Muscle of back (tissue), 11 donors: ENCODE measurements around the gene SHISA6. TPM values are rescaled to one million over a fixed set of nuclear protein-coding genes. Genes with fewer than 3 reads are reported as not detected.

Experiments
- DNase-seq, 3 donors: peaks; one replicate each; pipeline versions ENCODE4 v3.0.0 to v3.0.0-alpha.2; 2013
- polyA plus RNA-seq, 10 donors: library from polyadenylated mRNA; unstranded; fragments of 120-200 nt; gene quantifications; one replicate each; pipeline ENCODE4 v1.2.1, GENCODE V29; 2013; ENCODE audit not compliant: insufficient read length in 10 of 10

Gene SHISA6
- polyA plus RNA-seq, 10 donors: 8.0 to 16.8 (median 11.8) TPM

DNA sequence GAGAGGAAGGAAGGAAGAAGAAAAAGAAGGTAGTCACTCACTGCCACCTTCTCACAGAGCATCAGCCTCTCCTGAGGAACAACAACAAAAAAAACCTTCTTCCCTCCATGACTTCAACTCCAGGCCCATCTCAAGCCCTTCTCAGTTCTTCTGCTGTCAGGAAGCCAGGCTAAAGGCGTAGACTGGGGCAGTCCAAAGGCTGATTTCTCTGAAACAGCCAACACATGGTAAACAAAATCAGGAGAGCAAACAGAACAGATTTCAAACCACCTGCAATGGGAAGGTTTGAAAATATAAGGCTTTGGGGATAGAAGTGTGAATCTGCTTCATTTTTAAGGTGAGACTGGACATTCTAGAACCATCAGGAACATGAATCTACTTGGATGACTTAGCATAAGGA lies 200.0 kb downstream of the SHISA6 start:
- no peak for DNase-seq

DNA sequence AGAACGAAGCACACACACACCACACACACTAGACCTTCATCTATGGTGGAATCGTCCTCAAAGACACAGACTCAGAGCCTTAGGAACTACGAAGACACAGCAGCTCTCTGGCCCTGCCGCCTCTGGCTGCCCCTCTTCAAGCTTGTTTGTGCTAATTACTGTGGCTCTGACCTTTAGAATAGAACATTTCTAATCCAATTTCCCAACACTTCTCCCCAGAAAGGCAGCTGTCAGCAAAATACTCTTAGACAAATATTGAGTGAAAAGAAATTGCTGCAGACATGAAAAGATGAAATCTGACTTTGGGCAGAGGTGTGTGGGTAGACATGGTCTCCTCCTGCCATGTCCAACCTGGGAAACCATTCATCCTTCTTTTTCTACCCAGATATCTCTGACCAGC lies 205.3 kb downstream of the SHISA6 start:
- no peak for DNase-seq

DNA sequence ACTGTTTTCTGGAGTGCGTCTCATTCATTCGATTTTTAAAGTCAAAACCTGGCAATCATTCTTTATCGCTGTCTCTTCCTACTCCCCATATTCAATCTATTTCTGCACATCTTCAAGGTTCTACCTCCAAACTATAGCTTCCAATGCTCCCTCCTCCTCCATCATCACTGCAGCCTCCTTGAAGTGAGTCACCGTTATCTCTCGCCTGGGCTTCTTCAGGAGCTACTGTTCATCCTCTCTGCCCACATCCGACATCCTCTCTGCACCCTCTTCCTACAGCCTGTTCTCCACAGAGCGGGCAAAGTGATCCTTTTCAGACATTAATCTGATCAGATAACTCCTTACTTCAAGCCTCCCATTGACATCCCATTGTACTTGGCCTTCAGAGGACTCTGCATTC lies 213.1 kb downstream of the SHISA6 start:
- DNase-seq: no peak

DNA sequence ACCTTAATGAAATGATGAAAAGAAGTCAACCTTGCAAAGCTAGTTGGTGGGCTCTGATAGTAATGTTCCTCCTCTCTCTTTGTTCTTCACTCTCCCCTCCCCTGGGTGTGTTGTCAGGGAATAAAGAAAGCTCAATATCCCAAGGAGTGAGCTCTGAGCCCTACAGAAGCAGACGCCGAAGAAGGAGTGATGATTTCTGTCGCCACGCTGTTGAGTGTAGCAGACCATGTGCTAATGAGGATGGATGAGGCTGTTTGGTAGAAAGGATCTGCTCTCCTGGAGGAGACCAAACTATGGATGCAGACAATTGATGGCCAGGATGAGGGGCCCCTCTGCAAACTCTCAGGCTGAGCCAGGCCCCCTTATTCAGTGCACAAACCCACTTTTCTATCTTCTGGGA lies 217.3 kb downstream of the SHISA6 start:
- DNase-seq: no peak

DNA sequence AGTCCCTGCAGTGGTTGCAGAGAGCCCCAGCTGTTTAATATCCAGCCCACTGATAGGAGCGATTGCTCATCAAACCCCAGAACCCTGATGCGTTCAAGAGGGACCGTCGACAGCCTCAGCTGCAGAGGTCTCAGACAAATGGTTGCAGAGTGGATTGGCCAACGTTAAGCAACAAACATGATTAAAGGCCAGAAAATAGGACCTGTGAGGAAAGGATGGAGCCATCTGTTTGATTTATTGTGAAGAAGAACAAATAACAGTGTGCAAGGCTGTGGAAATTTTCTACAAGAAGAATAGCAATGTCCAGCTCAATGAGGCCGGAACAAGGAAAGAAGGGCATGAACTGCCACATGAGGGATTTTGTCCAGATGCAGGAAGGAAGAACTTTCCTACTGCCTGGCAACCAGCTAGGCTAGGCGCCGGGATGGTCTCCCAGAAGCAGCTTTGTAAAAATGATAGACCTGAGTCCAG lies 218.9 kb downstream of the SHISA6 start:
- DNase-seq: peak; percentile 18 to 69 (median 35)

DNA sequence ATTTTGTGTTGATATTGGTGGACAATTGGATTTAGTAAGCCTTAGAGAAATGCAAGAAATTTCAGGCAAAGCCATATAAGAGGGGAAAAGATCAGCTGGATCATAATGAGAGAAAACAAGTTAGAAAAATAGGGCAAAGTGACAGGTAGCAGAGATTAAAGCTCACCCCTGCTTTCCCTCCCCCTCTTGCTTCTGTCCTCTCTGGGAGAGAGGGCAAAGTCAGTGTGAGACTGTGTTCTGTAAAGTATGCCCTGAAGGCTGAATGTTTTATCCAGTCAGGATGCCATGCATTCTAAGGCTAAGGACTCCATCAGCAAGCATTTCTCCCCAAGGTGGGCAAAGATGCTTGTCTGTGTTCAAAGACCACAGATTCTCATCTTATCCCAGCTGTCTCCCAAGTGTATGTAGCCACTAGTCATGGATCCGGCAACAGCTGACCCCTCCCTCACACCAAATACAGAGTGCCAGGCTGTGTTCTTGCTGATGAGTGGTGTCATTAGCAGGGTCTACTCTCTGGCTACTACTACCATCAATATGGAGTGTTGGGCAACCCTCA lies 221.1 kb downstream of the SHISA6 start:
- DNase-seq: no peak

DNA sequence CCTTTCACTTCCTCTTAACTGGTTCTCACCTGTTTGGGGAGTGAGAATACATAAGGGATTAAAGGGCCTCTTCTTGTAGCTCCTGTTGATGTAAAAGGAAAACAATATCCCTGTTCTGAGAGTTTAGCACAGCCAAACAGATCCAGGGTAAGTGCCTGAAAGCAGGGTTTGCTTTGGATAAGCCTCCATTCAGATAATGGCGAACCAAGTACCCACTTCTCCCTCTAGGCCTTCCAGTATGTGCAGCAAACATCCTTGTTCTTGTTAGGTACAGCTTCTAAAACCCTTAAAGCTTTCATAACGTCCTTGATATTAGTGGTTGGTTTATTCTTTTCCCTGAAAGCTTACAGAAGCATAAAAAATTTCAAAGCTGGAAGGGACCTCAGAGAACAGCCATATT lies 226.6 kb downstream of the SHISA6 start:
- no peak for DNase-seq

DNA sequence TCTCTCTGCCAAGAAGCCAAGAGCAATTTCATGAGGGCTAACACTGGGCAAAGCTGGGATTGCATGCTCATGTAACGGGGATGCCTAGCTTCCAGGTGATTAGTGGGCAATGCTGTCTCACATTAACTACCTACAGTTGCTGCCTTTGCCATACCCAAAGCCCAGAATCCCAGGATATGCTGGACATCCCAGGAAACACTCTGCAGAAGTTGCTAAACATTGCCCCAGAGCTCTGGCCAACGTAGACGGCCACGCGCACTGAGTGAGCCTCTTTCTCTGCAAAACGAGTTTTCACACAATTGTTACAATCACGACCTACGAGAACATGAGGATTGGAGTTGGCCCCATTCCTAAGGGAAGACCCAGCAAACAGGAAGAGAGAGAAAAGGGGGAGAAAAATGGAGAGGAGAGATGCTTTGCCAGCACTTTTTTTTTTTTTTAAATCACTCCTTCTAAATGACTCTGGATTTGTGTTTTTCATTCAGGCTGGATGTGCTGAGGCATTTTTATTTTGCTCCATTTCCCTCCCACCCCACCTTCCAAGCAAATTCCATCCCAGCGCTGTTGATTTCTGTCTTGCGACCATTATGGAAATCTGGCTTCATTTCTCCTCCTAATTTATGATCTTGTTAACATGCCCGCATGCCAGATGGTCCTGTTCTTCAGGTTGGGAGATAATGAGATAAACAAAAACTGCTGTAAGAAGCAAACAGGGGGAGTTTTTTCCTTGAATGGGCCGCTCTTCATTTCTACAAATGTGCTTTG lies 244.5 kb downstream of the SHISA6 start:
- DNase-seq: peak in 2 of 3 donors; percentile 14 to 68

DNA sequence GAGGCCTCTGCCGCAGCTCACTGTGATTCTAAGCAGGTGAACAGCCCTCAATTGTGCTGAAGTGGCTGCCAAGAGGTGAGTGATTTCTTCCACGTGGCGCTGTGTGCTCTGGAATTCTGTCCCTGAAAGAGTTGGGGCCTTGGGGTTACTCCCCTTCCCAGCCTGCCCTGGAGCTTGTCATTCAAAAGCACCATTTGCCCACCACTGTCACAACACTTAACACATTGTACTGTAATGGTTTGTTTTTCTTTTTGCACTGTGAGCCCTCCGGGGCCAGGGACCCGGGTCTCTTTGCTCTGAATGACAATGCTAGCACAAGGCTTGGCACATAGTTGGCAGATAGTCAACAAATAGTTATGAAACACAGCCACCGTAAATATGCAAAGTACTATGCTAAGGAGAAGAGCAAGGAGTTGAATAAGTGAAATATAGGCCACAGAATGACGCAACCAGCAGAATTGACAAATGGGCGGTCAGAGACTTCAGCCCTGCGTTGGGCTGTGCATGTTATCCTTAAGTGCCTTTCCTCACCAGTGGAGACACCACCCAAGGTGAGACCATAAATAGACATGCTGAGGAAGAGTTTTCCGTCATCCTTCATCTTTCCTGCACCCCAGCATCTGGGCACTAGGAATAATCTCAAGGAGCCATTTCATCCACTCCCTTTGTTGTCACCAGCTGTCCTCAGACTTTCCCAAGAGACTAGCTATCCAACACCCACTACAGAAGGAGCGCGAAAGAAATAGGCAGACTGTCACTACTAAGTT lies 245.3 kb downstream of the SHISA6 start:
- no peak for DNase-seq

DNA sequence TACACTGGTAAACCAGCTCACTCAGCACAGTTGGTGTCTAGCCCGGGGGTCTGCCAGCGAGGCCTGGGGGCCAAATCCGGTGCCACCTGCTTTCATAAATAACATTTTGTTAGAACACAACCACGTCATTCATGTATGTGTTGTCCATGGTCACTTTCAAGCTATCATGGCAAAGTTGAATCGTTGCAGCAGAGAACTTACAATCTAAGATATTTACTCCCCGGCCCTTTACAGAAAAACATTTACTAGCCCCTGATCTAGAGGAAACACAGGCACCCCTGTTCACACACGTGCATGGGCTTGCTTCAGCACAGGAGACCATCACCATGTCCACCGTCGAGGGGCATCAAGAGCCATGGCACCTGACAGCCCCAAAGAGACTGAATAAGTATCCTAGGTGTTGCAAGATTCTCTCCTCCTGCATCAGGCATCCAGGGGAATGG lies 245.9 kb downstream of the SHISA6 start:
- DNase-seq: no peak

DNA sequence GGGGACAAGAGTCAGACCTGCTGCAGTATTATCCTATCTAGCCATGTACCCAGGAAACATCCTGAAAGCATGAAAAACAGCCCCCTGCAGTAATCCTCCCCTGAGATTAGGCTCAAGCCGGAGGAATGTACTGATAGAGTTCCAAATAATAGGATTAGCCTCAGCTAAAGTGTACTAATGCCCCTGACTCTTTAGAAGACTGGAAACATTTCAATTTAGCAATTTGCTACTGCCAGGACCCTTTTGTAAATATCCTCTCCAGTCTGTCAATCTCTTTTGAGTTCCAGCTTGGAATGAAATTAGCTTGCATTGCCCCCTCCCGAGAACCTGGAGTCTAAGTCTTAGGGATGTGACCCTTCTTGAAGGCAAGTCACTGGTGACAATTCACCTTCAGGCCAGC lies 246.5 kb downstream of the SHISA6 start:
- no peak for DNase-seq

DNA sequence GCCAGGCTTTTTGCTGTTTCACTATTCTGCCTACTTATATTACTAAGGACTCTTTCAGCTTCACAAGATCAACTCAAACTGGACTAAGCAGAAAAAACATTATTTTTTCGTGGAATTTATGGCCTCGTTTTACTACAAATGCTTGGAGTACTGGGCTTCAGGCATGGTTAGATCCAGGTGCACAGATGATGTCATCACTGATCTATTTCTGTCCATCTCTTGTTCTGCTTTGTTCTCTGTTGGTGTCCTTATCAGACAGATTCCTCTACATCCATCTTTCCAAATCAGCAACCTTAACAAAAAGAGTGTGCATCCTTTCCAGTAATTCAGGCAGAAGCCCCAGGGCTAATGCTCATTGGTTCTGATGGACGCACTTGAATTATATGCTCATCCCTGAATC lies 247.4 kb downstream of the SHISA6 start:
- no peak for DNase-seq

DNA sequence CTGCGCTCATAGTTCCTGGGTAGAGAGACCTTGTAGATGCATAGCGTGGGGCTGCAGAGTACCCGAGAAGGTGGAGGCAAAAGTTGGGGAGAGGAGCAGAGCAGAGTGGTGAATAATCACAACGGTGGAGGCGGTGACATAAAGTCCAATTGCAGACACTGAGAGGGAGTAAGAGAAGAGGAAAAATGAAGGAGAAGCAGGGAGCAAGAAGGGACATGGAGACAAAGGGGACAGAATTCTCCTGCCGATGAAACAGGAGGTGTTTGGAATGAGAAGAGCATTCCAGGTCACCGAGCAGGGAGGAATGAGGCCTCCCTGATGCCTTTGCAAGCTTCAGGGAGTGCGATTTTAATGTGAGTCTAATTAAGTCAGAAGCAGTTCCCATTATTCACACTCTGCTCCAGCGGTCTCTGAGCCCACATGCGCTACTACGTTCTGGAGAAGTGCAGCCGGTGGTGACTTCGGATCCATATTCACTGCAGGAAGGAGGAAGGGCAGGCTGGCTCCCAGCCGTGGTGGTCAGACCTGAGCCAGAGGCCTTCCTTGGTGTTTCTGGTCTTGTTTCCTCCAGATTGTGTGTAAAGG lies 249.2 kb downstream of the SHISA6 start:
- DNase-seq: no peak

DNA sequence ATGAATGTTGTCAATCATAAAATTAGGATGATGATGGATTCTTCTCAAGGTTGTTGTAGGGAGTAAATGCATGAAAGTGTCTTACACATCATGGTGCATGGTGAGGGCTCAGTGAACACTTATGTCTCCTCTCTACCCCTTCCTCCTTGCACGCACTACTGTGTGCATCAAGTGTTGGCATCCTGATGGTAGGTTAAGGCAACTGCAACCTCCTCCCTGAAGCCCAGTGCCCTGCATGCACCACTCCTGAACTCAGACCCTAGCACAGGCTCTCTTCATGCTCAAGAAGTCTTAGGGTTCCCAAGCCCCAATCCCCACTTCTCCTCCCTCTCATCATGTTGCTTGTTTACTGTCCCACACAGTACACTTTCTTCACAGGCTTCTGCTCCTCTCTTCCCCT lies 251.5 kb downstream of the SHISA6 start:
- no peak for DNase-seq

DNA sequence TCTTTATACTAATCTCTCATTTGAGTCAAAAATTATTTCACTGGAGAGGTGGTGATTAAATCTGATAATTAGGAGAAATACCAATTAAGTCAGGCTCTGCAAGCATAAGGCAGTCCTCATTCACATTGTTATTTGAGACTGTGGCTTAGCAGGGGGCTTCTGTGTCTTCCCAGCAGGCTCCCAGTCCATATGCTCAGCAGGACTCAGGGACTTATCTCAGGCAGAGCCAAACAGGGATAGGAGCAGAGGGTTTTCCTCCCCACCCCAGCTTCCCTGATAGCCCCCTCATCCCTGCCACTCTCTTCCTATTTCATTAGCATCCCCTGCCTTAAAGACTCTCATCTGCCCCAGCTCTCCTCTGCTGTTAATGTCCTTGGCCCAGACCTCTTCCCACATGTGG lies 252.9 kb downstream of the SHISA6 start:
- DNase-seq: no peak

DNA sequence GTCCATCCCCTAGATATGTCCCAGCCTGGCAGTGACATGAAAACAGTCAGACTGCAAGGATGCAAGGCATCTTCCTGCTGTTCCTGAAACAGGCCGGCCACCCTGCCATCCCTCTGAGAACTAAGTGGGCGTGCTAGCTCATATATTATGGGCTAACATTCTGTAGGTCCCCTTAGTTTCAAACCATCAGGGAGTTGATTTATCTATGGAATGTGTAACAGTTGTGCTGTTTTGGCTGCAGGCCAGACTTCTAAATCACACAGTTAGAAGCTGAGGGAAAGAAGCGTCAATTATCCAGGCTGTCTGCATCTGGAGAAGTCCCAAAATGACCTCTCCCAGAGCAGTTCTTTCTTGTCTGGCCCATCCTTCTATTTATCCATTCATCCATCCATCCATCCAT lies 254.6 kb downstream of the SHISA6 start:
- peak in 1 of 3 donors; percentile 26 for DNase-seq

DNA sequence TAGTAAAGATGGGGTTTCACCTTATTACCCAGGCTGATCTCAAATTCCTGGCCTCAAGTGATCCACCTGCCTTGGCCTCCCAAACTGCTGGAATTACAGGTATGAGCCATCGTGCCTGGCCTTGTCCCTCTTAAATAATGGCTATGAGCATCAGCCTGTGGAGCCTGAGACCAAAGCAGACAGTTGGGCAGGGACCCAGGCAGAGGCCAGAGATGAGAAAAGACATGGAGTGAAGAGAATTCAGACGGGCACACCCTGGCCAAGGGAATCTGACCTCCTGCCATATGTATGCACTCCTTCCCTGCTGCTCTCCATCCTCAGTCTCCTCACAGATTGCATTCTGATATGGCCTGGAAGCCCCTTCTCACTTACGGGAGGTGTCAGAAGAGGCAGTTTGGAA lies 258.9 kb downstream of the SHISA6 start:
- no peak for DNase-seq

DNA sequence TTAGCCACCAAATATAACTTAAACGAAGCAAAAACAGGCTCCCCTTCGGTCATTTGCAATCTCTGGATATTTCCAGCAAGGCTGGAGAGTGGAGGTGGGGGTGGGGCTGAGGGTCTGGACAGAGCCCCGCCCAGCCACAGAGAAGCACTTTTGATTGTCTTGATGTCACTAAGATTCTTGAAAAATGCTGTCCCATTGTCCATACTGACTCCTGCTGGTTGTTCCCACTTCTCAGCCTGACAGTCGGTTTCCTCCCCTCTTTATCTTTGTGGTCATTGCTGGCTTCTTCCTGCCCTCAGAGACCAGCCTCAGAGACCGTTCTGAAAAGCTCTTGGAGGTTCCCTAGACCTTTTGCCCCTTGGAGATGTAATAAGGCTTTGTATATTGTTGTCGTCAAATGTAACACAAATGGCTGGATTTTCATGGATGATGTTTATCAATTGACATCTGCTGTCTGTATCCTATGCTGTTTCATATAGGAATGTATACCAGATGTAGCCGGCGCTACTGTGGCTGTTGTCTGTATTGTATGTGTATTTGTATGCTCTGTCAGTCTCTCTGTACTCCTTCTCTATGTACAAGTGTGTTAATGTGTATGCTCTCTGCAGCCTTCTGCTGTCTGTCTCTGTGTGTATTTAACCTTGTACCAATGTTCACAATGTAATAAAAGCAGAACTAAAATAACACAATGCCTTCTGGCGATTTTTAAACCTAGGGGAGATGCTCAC lies 262.5 kb downstream of the SHISA6 start:
- DNase-seq: no peak

DNA sequence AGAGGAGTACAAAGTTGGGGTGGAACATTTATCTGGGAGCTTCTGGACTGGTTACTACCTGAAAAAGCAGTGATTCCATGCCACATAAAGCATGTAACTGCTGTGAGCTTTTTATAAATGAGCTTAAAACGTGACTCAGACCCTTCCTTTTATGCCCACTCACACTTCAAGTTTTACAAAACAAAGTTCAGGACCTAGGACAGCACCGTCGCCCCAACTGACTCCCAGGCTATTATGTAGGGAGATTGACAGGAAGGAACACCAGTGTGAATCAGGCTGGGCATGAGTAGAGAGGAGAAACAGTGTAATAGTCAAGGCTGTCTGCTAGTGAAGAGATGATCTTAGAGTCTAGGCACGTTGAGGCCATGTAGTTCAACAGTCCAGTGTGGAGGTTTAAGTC lies 265.6 kb downstream of the SHISA6 start:
- DNase-seq: peak; percentile 25 to 72 (median 65)

DNA sequence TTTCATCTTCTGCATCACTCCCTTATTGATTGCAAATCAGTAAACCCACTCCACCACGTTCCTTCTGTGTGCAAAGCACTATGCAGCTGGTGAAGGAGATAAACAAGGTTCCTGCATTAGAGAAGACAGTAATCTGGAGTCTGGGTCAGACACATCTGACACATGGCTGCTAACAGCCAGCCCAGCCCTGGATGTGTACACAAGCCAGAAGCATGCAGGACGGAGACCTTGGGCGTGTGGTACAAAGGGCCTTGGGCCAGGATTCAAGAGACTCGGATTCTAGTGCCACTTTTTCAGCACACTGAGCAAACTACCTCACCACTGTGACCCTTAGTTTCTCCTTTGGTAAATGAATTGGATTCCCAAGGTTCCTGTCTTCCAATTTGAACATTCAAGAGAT lies 270.7 kb downstream of the SHISA6 start:
- DNase-seq: no peak

DNA sequence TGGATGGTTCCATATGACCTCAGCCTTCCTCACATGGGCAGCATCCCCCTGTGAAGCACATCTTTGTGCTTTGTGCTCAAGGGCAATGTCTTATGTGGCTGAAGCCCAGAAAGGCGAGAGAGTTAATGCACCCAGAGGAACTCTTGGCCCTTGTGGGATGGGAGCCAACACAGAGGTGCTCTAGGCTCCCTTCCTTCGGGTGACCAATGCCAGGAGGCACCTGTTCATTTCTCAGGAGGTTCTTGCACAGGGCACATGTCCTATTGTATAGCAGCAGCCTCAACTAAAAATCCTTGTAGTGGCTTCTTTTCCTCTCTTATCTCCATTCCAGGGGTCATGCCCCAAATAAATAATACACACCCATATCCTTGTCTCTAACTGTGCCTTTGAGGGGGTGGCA lies 273.6 kb downstream of the SHISA6 start:
- no peak for DNase-seq
